DLD1 (cell line): ENCODE data around the gene POMT2.
"Not testable (repeated sequence)": the region's sequence is repeated elsewhere in the genome, so short reads cannot be mapped to it uniquely, and the experiment has no call there.

Experiments
- in situ Hi-C: cut with HindIII; loops from 2 replicates; pipeline ENCODE4 v1.10.0; 2017; ENCODE audit warnings: low sequenced_read_pairs

POMT2 gene

DNA sequence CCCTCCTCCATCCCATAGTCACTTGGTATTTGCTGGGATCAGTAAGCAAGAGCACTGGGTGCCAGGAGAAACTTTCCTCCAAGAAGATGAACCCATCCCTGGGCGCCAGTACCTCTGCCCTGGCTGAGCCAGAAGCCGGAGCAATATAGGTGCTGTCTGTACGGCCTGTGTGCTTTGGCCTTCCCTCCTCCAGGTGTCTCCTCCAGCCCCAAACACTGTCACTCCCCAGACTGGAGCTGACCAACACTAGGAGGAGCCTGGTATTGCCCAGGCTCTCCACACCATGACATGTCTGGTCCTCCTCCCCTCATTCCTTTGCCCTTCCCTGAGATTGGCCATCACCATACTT lies 5.0 kb upstream of the POMT2 start:
- in situ Hi-C loops, result no loop called here

DNA sequence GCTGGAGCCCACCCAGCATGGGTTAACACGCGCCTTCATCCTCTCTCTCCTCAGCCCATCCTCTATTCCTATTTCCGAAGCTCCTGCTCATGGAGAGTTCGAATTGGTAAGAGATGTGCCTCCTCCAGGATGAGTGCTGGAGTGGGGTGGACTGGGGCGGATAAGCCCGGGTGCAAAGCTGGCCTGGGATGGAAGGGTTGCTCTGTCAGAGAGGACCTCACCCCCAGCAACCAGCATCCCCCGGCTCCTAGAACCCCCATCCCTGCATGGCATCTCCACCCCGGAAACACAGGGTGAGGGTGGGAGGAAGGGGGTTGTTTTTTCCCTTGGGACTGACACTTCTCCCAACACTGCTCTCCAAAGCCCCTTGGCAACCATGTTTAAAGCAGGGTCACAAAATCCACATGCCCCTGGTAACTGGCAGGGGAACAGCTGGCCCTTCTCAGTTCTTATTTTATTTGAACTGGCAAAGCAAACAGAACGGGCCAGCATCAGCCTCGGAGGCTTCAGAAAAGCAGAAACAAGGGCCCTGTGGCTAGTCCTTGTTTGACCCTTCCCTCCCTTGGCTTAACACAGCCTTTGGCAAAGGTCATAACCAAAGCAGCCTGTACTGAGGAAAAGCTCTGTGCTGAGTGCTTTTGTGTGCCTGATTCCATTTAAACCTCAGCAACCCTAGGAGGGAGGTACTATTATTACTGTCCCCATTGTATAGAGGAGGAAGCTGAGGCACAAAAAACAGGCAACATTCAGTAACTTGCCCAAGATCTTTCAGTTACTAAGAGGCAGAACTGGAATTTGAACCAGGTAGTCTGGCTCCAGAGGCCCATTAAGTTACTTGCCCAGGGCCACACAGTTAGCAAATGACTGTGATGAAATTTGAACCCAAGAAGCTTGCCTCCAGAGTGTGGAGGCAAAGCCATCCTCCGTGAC lies 4.4 kb upstream of the POMT2 start:
- in situ Hi-C loops, result no loop called here

DNA sequence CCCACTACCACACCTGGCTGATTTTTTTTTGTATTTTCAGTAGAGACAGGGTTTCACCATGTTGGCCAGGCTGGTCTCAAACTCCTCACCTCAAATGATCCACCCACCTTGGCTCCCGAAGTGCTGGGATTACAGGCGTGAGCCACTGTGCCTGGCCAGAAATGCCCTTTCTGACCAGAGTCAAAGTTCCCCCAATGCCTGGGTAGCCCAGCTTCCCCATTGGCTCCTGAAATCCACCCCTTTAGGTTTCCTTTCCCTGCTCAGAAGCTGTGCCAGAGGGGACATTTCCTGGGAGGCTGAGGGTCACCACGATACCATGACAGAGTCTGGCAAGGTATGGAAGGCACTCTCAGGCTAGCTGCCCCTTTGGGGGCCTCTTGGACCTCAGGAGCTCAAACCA lies 3.6 kb upstream of the POMT2 start:
- in situ Hi-C loops, result no loop called here

- in situ Hi-C loops, result no loop called here
These were observed 2.9 kb upstream of the POMT2 start for GRCh38 chr14:77323571-77323970.

DNA sequence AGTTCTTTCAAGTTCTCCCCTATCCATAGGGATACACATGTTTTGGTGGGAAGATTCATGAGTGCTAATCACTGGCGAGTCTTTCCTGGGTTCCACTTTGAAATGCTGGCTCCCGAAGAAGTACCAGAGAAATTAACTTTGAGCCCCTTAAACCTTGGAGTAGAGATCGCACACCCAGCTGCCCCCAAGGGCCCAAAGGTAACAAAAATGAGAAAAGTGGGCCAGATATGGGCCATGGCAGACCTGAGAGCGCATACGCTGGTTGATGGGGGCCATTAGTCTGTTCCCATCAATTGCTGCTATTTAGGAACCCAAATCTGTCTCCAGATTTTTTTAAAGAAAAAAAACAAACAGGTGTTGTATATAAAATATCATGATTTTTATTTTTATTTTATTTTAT lies 2.3 kb upstream of the POMT2 start:
- in situ Hi-C loops, result no loop called here

DNA sequence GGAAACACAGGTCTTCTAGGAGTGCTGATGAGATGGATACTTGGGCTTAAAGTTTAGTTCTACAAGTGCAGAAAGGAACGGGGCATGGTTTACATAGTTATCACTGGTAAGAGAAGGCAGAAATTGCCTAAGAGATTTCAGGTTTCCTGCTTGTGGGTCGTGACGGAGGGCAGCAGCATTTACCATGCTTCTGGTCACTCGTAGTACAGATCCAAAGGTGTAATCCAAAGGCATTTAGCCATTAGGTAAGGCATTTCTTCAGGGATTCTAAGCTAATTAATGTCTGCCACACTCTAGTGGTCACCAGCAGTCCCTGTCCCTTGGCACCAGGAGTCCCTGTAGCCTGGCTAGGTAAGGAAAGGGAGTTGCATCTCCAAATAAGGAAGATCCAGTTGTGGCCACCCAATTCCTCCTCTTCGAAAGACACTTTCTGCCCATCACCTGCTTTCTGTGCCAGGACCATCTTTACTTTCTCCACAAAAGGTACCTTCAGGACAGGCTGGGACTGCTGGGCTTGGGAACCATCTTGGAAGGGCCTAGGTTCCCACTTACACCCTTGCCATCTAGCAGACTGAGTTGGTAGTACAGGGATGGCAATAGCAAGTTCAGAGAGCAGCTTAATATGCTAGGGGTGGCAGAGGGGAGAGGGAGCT lies 1.7 kb upstream of the POMT2 start:
- in situ Hi-C loops, result no loop called here

DNA sequence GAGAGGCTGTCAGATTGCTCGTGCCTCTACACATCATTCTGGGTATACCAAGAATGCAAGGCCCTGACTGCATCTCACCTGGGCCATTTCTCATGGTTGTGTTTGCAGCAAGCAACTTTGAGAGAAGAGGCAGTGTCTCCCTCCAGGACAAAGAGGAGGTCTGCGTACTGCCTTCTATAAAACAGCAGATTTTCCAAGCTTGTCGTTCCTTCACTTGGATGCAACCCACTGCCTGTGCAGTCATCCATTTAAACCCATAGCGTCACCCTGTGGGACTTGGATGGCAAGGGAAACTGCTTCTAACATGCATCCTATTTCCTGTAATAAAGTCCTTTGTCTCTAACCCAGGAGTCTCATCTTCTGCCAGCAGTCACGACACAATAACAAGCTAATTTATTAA lies 1.3 kb downstream of the POMT2 start:
- in situ Hi-C loops, result no loop called here

DNA sequence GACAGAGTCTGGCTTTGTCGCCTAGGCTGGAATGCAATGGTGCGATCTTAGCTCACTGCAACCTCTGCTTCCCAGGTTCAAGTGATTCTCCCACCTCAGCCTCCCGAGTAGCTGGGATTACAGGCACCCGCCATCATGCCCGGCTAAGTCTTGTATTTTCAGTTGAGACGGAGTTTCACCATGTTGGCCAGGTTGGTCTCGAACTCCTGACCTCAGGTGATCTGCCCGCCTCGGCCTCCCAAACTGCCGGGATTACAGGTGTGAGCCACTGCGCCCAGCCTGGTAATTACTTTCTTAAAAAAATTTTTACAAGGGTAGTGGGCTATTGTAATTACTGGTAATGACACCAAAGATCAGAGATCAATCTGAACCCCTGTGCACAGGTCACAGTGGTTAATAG lies 1.9 kb downstream of the POMT2 start:
- in situ Hi-C loops, result not testable (repeated sequence)

- in situ Hi-C loops, result no loop called here
These were observed 2.6 kb downstream of the POMT2 start for GRCh38 chr14:77318006-77318553.

DNA sequence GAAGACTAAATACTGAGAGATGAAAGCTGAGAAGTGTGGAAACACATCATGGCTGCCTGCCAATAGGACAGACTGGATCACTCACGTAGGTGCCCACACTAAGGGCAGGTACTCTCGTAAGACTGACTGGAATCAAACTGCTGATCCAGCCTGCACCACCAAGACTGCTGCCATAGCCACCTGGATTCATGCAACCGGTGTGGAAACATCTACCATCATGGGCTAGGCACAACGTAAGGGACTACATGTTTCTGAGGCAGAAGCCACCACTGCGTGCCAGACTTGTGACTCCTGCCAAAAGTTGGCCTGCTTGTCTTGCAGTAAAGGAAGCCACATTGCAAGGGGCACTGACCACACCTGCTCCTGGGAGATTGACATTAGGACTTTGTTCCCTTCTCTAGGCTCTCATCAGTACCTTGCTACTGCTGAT lies 3.8 kb downstream of the POMT2 start:
- in situ Hi-C loops, result no loop called here

DNA sequence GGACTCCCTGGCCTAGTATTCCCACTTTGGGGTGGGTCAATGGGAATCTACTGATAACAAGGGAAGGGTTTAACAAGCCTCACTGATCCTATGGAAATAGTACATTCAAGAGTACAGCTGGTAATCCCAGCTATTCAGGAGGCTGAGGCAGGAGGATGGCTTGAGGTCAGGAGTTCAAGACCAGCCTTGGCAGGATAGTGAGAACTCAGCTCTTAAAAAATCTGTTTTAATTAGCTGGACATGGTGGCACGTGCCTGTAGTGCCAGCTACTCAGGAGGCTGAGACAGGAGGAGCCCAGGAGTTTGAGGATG lies 4.5 kb downstream of the POMT2 start:
- in situ Hi-C loops, result no loop called here

DNA sequence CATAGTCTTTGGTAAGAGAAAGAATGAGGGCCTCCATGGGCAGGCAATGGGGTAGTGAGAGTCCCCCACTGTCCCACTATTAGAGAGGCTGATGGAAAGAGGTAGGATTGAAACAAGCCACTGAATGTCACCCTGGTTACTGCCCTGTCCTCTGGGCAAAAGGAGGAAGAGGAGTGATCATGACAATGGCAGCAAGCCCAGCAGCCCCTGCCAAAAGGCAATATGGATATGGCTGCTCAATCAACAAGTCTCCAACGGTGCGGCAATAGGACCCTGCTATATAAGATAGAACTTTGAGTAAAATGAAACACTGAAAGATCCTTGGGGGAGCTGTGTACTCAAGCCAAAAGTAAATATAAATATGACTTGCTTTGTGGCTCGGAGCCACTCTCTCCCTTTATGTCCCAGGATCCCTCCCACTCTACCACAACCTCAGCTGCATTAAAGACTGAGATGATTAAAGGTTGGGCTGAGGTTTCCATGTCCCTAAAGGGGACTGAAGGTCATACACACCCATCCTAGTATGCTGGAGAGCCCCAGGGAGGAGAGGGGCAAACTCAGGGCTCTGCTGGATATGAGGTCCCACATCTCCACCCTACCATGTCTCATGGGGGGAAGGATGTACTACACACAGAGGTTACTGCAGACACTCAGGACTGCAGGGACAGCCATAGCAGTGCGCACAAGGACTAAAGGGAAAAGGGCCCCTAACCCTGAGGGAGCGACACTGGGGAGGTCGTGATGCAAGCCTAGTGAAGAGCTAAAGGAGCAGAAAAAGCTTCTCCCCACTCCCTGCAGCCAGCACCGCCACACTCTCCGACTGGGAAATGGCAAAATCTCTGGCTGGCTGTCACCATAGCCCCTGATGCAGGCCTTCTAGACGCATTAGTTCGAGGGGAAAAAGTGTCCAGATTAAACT lies 5.9 kb downstream of the POMT2 start:
- in situ Hi-C loops, result no loop called here

DNA sequence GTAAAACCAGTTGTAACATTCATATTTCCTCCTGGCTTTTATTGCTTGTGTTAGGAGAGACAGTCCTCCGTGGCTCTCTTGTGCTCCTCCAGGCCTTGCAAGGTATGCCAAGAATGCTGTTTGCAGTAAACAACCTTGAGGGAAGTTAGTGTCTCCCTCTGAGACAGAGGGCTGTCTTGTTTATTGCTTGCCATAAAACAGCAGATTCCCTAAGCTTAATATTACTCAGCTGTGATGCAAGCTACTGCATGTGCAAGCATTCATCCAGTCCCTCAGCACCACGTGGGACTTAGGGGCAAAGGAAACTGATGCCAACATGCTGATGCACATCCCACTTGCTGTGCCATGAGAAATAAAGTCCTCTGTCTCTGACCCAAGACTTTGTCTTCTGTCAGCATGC lies 6.6 kb downstream of the POMT2 start:
- in situ Hi-C loops, result no loop called here

DNA sequence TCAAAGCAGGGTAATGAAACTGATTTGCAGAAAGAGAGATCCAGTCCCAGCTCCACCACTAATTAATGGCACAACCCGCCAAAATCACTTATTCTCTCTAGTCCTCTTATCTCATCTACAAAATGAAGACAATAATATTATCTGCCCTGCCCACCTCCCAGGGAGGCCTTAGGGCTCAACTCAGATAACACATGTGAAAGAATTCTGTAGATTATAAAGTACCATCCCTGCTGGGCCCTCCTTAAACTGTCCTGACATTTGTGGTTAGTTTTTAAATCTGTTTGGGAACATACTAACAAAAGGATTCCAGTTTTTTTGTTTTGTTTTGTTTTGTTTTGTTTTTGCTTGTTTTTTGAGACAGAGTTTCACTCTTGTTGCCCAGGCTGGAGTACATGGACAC lies 7.3 kb downstream of the POMT2 start:
- in situ Hi-C loops, result no loop called here

GRCh38 chr14:77311217-77311616 lies 9.5 kb downstream of the POMT2 start:
- in situ Hi-C loops, result no loop called here

DNA sequence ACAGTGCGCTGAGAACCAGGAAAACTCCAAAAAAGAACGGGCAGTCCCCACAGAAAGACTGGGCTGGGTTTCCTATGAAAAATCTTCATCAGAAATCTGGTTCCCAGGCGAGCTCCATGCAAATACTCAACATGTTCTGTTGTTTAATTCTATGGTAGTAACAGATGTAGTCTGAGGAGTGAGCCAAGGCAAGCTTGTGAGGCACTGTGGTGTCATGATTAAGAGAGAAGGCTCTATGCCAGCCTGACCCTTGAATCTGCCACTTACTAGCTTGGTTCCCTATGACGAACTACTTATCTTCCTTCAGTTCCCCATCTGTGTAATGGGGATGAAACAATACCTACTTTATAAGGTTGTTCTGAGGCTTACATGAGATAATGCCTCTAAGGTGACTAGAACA lies 10.7 kb downstream of the POMT2 start:
- in situ Hi-C loops, result no loop called here

DNA sequence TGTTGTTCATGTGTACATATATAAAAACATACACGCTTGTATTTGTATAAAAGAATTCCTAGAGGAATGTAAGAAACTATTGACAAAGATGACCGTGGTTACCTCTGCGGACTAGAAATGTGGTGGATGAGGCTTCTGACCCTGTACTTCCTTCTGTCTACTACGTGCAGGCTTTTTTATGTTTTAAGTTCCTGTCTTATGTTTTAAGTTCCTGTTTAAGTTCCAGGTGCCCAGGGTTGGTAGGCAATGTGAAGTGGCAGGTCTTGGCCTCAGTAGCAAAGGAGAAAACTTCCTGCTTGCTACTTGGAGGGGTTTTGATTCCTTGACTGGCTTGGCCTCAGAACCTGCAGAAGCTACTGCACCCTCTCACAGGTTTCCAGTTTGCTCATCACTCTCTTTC lies 11.6 kb downstream of the POMT2 start:
- in situ Hi-C loops, result no loop called here

GRCh38 chr14:77306851-77307496 lies 13.7 kb downstream of the POMT2 start:
- in situ Hi-C loops, result no loop called here

DNA sequence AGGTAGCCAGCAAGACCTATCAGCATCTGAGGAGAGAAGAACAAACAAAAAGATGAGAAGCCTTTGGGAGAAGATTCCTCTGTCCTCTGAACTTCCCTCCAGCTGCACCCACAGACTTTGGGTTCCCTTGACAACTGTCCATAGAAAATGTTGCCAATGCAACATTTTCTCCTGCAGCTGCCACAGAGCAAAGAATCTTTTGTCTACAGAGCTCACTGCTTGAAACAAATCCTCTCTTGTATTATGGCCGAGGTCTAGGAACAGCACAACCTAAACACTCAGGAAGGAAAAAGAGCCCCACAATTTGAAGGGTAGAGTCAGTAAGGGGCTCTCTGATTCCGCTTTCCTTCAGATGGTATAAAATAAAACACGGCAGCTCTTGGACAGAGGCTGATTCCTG lies 14.3 kb downstream of the POMT2 start:
- in situ Hi-C loops, result no loop called here

- in situ Hi-C loops, result no loop called here
These were observed 15.0 kb downstream of the POMT2 start for GRCh38 chr14:77305696-77306095.
